NB4 (cell line): Measurements from ENCODE around the gene NISCH.

Experiments
- POLR2A ChIP-seq: IDR thresholded peaks from 2 replicates; pipeline ENCODE4 v1.6.1; 2011; ENCODE audit warnings: mild to moderate bottlenecking; ENCODE audit not compliant: insufficient read length; ENCODE audit errors: extremely low read depth
- TF ChIP-seq, protein P1 (sequence below): IDR thresholded peaks from 2 replicates; pipeline ENCODE4 v1.6.1; 2011; ENCODE audit warnings: low read depth, low read length
- TF ChIP-seq, protein P2 (sequence below): IDR thresholded peaks from one replicate; pipeline ENCODE4 v1.5.1; 2012; ENCODE audit warnings: low read depth, low read length

DNA sequence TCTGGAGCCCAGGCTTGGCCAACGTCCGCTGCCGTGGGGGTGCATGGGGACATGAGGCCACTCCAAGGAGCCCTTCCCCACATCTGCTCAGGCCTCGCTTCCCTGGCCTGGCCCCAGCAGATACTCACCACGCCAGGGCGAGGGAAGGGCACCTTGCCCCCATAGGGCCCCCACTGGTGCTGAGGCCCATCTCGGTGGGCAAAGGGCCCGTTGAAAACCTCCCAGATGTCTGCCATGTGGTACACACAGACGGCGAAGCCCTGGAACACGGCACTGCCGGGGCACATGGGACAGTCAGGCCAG is 15.2 kb upstream of the NISCH start:
- no peak for TF ChIP-seq POLR2A
- TF ChIP-seq, protein P1, sequence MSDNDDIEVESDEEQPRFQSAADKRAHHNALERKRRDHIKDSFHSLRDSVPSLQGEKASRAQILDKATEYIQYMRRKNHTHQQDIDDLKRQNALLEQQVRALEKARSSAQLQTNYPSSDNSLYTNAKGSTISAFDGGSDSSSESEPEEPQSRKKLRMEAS: no peak
- TF ChIP-seq, protein P2, sequence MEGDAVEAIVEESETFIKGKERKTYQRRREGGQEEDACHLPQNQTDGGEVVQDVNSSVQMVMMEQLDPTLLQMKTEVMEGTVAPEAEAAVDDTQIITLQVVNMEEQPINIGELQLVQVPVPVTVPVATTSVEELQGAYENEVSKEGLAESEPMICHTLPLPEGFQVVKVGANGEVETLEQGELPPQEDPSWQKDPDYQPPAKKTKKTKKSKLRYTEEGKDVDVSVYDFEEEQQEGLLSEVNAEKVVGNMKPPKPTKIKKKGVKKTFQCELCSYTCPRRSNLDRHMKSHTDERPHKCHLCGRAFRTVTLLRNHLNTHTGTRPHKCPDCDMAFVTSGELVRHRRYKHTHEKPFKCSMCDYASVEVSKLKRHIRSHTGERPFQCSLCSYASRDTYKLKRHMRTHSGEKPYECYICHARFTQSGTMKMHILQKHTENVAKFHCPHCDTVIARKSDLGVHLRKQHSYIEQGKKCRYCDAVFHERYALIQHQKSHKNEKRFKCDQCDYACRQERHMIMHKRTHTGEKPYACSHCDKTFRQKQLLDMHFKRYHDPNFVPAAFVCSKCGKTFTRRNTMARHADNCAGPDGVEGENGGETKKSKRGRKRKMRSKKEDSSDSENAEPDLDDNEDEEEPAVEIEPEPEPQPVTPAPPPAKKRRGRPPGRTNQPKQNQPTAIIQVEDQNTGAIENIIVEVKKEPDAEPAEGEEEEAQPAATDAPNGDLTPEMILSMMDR: no peak
